NT2/D1 (cell line): ENCODE measurements around the gene MAP3K5.

Experiments used
- SUZ12 ChIP-seq: IDR thresholded peaks from 2 replicates; pipeline ENCODE4 v1.6.1; 2011; ENCODE audit not compliant: insufficient read length, insufficient read depth; ENCODE audit errors: extremely low read depth
- YY1 ChIP-seq: IDR thresholded peaks from 2 replicates; pipeline ENCODE4 v1.6.1; 2011; ENCODE audit not compliant: insufficient read length, insufficient read depth
- ZNF274 ChIP-seq: IDR thresholded peaks from 2 replicates; pipeline ENCODE4 v1.6.1; 2011; ENCODE audit warnings: mild to moderate bottlenecking, low read depth, low read length

- TF ChIP-seq SUZ12, result no peak
- no peak for TF ChIP-seq ZNF274
- no peak for TF ChIP-seq YY1
Observed at GRCh38 chr6:136701045-136701444, 91.2 kb downstream of the MAP3K5 start.
